ENCODE results near the gene SGMS1. TPM values are rescaled to one million over a fixed set of nuclear protein-coding genes. Genes with fewer than 3 reads are reported as not detected.
A peak's percentile ranks its signal among the peaks of the same experiment; 100 is the strongest.

Gene SGMS1
- polyA plus RNA-seq, 1 donor (not counting 4 experiments of a cell fraction or from before 2014, with no cell fraction given), result 18.3 TPM

- Histone ChIP-seq H3K27ac (ENCODE audit: control insufficient read depth, insufficient read depth, low read length) (no peak overlapping the region), H3K9me1 (ENCODE audit: control insufficient read depth, extremely low read depth, insufficient read depth, low read length) (no peaks in the 10 kb centered on the region), H3K4me1 (ENCODE audit: control insufficient read depth, extremely low read depth, insufficient read depth, low read length) (no peaks in the 10 kb centered on the region), H3K36me3 (ENCODE audit: control insufficient read depth in 2 of 2, extremely low read depth in 1 of 2, insufficient read depth in 2 of 2, low read length in 2 of 2) (no peaks in the 10 kb centered on the region), H3K27me3 (ENCODE audit: control insufficient read depth, extremely low read depth, insufficient read depth, low read length) (peaks cover 13% of the 10 kb centered on the region), H3K4me3 (ENCODE audit: control insufficient read depth in 2 of 3, extremely low read depth in 1 of 3, insufficient read depth in 2 of 3, low read depth in 1 of 3, low read length in 3 of 3) (no peak overlapping the region), H3K79me2 (ENCODE audit: control insufficient read depth, insufficient read depth, low read length) (no peaks in the 10 kb centered on the region), H2AFZ (ENCODE audit: control insufficient read depth, low read length) (no peak overlapping the region), H4K20me1 (ENCODE audit: control insufficient read depth, extremely low read depth, insufficient read depth, low read length) (no peaks in the 10 kb centered on the region), H3K4me2 (ENCODE audit: control insufficient read depth, extremely low read depth, insufficient read depth, low read depth, low read length) (no peak overlapping the region), H3K9ac (ENCODE audit: control insufficient read depth, extremely low read depth, insufficient read depth, low read length) (no peak overlapping the region), H3K9me3 (ENCODE audit: control insufficient read depth, low read depth, low read length) (no peaks in the 10 kb centered on the region)
- dilution Hi-C loops (cut with MboI; ENCODE audit: extremely low pct_ligation_motif_present, low sequenced_read_pairs), result no loop called here
- DNase-seq (ENCODE audit: low read depth, low spot score) (no peak), FAIRE-seq (no peak)
- TF ChIP-seq EZH2 (IDR thresholded peaks at IDR 0.05; ENCODE audit: low read length) (no peak), CTCF (optimal IDR thresholded peaks at IDR 0.05 in 1 of 3, IDR thresholded peaks at IDR 0.05 in 1 of 3, conservative IDR thresholded peaks at IDR 0.05 in 1 of 3; ENCODE audit: extremely low read depth in 1 of 3, insufficient read depth in 2 of 3, low read length in 3 of 3) (no peak)
These were observed 344.3 kb downstream of the SGMS1 start for GRCh38 chr10:50279489-50279888.

DNA sequence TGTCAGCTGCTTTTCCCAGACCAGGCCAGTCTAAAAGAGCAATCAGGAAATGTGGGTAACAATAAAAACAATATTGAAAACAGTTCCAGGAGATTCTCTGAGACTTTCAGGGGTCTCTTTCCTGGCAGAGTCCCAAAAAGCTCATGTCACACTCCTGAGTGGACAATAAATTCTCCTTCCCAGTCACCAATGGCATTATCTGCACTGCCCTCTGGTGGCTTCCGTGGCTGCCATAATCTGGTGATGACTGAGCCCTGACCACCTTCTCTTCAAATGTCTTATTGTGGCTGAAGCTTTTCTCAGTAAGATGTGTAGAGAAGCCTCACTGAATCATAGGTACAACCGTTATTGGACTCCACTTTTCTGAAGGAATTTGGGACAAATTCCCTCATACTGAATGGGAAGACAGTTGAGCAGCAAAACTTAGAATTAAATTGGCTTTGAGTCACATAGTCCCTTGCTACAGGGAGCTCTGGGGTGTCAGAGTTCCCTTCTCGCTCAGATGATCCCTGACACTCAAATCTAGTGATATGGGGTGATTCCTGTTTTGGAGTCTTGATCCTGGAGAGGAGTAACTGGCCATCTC lies 348.0 kb downstream of the SGMS1 start:
- no peaks in the 10 kb centered on the region for H3K36me3 ChIP-seq (ENCODE audit: control insufficient read depth in 2 of 2, extremely low read depth in 1 of 2, insufficient read depth in 2 of 2, low read length in 2 of 2)
- TF ChIP-seq CTCF (optimal IDR thresholded peaks at IDR 0.05 in 1 of 3, IDR thresholded peaks at IDR 0.05 in 1 of 3, conservative IDR thresholded peaks at IDR 0.05 in 1 of 3; ENCODE audit: extremely low read depth in 1 of 3, insufficient read depth in 2 of 3, low read length in 3 of 3) (peak; percentile 55 to 79 (median 63)), EZH2 (IDR thresholded peaks at IDR 0.05; ENCODE audit: low read length) (no peak)
- H3K79me2 ChIP-seq (ENCODE audit: control insufficient read depth, insufficient read depth, low read length), result no peaks in the 10 kb centered on the region
- H3K4me2 ChIP-seq (ENCODE audit: control insufficient read depth, extremely low read depth, insufficient read depth, low read depth, low read length), result no peak overlapping the region
- DNase-seq (ENCODE audit: low read depth, low spot score) (no peak), FAIRE-seq (no peak)
- H3K27ac ChIP-seq (ENCODE audit: control insufficient read depth, insufficient read depth, low read length), result no peak overlapping the region
- dilution Hi-C loops (cut with MboI; ENCODE audit: extremely low pct_ligation_motif_present, low sequenced_read_pairs), result no loop called here
- H3K4me1 ChIP-seq (ENCODE audit: control insufficient read depth, extremely low read depth, insufficient read depth, low read length), result no peaks in the 10 kb centered on the region
- H3K4me3 ChIP-seq (ENCODE audit: control insufficient read depth in 2 of 3, extremely low read depth in 1 of 3, insufficient read depth in 2 of 3, low read depth in 1 of 3, low read length in 3 of 3), result no peak overlapping the region
- no peak overlapping the region for H2AFZ ChIP-seq (ENCODE audit: control insufficient read depth, low read length)
- no peaks in the 10 kb centered on the region for H4K20me1 ChIP-seq (ENCODE audit: control insufficient read depth, extremely low read depth, insufficient read depth, low read length)
- H3K9me3 ChIP-seq (ENCODE audit: control insufficient read depth, low read depth, low read length), result no peaks in the 10 kb centered on the region
- peaks cover 13% of the 10 kb centered on the region for H3K27me3 ChIP-seq (ENCODE audit: control insufficient read depth, extremely low read depth, insufficient read depth, low read length)
- H3K9ac ChIP-seq (ENCODE audit: control insufficient read depth, extremely low read depth, insufficient read depth, low read length), result no peak overlapping the region
- H3K9me1 ChIP-seq (ENCODE audit: control insufficient read depth, extremely low read depth, insufficient read depth, low read length), result no peaks in the 10 kb centered on the region
